Measurements from ENCODE around the gene CASP7.

GRCh38 chr10:113679463-113680189 is at the start of gene CASP7:
- TF ChIP-seq POLR2A (IDR thresholded peaks at IDR 0.05): peak; percentile 34
- no peak for TF ChIP-seq CTCF (IDR thresholded peaks at IDR 0.05)
- peak in 2 of 3 donors; percentile 9 to 31 for TF ChIP-seq POLR2AphosphoS5 (IDR thresholded peaks at IDR 0.05)
